GM21381 (cell line): ENCODE data around the gene ECSIT.
A peak's percentile ranks its signal among the peaks of the same experiment; 100 is the strongest.

Source experiments
- ATAC-seq: cut with Tn5 transposase; IDR thresholded peaks from one replicate; pipeline ENCODE4 v1.9.1; 2021; ENCODE audit warnings: mild to moderate bottlenecking, moderate library complexity; ENCODE audit not compliant: unreplicated experiment

The ECSIT gene

DNA sequence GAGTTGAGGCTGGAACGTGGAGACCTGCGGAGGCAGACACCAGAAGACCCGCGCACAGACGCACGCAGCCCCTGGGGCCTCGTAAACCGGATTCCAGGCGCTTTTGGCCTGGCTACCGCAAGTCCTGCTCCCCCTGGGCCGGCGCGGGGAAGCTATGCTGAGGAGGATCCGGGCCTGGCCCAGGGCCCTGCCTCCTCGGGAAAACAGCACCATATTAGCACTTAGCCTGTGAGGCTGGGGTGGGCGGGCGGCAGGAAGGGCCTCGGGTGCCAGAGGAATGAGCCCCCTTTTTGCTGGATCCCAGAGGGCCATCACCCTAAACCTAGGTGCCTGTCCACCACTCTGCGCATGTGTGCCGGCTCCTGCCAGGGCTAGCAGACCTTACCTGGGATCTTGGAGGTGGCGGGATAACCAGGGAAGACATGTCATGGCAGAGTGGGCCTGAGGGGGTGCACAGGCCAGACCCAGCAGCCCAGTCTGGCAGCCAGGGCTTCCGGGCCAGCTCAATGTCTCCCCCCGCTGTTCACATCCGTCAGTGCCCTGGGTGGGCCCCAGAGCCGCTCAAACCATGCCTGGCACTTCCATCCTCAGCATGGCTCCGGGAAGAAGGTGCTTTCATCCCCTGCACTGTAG is 22.8 kb upstream of the ECSIT start:
- no peak for ATAC-seq

DNA sequence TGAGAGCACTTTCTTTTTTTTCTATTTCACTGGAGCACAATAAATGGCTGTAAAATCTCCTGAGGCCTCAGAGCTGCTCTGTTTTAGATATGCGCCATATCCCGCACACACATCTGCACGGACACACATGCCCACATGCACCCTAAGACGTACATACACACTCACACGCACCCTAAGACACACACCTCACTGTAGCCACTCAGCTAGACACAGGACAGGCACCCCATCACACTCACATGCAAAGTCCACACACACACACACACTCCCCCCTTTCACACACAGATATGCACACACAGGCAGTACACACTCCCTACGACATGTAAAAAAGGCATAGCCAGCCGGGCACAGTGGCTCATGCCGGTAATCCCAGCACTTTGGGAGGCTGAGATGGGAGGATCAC is 21.3 kb upstream of the ECSIT start:
- ATAC-seq, result no peak

DNA sequence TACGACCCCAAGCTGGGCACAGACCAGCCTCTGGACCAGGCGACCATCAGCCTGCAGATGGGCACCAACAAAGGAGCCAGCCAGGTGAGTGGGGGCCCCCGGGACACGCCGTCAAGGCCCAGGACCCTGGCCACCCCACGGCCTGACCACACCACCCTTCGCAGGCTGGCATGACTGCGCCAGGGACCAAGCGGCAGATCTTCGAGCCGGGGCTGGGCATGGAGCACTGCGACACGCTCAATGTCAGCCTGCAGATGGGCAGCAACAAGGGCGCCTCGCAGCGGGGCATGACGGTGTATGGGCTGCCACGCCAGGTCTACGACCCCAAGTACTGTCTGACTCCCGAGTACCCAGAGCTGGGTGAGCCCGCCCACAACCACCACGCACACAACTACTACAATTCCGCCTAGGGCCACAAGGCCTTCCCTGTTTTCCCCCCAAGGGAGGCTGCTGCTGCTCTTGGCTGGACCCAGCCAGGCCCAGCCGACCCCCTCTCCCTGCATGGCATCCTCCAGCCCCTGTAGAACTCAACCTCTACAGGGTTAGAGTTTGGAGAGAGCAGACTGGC is 20.5 kb upstream of the ECSIT start:
- no peak for ATAC-seq

DNA sequence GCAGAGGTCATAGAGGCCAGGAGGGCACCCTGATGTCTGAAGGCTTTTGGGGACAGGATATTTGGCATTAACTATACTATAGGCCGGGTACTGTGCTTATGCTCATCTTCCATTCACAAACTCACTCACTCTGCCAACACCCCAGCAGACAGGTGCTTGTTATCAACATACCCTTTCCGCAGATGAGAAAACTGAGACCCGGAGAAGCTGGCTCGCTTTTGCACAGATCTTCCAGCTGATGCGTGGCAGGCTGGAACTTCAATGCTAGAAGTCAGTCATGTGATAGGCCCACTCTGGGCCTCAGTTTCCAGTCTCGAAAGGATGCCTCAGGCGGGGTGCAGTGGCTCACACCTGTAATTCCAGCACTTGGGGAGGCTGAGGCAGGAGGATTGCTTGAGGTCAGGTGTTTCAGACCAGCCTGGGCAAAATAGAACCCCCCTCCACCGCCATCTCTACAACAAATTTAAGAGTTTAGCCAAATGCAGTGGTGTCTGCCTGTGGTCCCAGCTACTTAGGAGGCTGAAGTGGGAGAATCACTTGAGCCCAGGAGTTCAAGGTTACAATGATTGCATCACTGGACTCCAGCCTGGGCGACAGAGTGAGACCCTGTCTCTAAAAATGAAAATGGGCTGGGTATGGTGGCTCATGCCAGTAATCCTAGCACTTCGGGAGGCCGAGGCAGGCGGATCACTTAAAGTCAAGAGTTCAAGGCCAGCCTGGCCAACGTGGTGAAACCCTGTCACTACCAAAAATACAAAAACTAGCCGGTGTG is 19.2 kb upstream of the ECSIT start:
- ATAC-seq, result no peak

DNA sequence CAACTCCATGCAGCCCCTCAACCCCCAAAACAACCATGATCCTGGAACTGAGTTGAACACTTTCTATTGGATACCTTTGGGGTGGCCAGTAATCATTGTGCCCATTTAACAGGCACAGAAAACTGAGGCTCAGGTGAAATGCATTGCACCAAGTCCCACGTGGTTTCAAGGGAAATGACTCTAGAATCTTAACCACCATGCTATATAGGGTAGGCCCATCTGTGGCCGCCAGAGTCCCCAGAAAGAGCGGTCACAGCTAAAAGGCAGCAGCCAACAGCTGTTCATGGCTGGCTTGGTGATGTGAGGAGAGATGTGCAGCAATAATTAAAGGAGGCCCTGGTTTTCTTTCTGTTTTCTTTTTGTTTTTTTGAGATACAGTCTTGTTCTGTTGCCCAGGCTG is 12.3 kb upstream of the ECSIT start:
- no peak for ATAC-seq

DNA sequence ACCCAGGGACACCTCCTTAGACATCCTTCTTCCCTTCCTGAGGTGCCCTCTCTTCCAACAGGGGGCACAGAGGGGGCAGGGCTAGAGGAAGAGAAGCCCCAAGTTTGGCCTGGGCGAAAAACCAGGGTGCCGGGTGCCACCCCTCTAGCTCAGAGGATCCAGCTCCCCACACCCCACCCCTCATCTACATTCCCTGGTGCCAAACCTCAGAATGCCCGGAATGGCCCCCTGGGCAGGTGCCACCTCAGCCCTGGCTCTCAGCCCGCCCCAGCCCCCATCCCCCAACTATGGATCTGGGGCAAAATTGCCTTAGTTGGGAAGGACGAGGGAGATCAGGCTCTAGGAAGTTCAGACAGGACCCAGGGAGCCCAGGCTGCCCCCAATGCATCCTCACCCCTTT is 11.7 kb upstream of the ECSIT start:
- no peak for ATAC-seq

DNA sequence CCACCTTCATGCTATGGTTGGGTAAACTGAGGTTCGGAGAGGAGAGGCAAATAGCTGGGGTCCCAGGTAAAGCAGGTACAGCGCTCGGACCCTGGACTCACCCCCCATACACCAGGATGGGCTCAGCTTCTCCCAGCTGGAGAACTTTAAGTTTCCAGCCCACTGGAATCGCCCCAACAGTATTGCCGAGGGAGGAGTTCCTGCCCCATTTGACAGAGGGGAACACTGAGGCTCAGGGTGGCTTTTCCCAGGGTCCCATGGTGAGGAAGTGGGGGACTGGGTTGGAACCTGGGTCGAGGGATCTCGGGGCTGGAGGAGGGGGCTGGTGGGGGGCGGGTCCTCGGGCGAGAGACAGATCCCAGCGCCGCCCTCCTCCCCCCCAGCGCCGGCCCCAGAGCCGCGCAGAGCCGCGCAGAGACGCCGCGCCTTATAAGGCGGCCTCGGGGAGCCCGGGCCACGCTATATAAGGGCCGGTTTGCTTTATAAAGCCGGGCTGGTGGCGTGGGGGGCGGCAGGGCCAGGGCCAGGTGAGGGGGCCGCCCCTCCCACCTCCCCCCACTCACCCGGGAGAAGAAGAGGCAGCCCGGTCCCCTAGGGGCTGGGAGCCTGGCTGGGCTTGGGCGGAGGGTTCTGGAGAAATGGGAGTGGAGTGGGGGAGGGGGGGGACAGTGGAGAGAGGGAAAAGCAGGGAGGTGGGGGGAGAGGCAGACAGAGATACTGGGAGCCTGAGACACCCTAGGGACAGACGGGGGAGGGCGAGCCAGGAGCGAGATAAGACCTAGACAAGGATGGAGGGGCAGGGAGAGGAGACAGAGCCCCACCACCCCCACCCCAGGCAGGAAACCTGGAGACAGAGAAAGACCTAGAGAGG is 10.8 kb upstream of the ECSIT start:
- ATAC-seq, result no peak

DNA sequence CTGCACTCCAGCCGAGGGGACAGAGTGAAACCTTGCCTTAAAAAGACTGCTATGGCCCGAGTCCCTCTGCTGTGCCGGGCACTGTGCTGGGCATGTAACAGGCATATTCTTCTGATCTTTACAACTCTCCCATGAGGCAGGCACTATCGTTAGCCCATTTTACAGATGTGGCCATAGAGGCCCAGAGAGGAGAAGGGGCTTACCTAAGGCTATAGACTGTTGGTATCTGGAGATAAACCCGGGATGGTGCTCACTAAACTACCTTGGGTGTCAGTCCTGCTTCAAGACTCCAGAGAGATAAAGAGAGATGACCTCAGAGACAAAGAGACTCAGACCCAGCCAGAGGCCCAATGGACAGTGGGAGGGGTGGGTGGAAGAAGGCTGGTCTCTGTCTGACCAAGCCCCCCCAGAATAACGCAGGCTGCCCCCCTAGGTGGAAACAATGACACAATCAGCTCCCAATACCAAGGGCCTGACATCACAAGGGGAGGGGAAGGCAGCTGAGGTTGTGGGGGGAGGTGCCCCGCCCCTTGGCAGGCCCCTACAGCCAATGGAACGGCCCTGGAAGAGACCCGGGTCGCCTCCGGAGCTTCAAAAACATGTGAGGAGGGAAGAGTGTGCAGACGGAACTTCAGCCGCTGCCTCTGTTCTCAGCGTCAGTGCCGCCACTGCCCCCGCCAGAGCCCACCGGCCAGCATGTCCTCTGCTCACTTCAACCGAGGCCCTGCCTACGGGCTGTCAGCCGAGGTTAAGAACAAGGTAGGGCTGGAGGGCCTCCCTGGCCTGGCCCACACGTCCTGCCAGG is 9.5 kb upstream of the ECSIT start, which contains the start of gene CNN1:
Gene CNN1, plus strand, starts transcription at position 620 of the 805 bp plus-strand sequence. Its CDS starts 77 bp downstream, at position 697.
- no peak for ATAC-seq

DNA sequence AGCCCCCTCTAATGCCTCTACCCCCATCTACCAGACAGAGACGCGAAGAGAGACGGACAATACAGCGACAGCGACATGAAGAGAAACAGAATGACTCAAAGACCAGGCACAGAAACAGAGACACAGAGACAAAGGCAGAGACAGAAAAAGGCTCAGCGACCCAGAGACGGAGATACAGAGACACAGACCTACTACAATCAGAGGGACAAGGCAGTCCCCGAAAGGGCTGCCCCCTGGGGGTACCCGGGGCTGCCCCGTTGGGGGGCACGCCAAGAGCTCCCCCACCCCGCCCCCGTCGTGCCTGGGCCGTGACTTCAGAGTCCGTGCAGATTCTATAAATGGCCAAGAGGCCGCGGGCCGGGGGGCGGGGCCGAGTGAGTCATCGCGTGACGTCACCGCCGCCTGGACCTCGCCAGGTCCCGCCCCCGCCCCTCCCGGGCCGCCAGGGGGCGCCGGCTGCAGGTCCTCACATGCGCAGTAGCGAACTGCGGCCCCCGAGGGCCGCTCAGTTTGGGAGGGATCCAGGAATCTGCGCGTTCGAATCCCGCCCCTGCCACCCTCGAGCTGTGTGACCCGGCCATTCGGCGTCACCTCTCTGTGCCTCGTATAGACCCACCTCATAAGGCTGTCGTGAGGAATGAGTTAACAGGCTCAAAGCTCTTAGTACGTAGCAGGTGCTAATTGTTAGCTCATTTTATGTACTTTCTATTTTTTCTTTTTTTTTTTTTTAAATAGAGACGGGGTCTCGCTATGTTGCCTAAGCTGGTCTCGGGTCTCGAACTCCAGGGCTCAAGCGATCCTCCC is 7.1 kb upstream of the ECSIT start:
- peak; percentile 75 for ATAC-seq

DNA sequence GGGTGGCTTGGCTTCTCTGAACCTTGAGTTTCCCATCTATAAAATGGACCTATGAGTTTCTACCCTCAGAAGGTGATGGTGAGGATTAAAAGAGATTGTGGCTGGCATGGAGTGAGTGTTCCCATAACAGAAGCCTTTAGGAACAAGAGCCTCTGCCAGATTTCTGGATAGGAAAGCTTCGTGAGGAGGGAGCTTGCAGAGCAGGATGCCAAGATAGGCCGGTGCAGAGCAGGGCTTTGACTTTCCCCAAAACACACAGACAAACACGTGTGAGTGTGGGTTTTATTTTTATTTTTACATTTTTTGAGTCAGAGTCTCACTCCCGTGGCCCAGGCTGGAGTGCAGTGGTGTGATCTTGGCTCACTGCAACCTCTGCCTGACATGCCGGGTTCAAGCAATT is 6.0 kb upstream of the ECSIT start:
- no peak for ATAC-seq

DNA sequence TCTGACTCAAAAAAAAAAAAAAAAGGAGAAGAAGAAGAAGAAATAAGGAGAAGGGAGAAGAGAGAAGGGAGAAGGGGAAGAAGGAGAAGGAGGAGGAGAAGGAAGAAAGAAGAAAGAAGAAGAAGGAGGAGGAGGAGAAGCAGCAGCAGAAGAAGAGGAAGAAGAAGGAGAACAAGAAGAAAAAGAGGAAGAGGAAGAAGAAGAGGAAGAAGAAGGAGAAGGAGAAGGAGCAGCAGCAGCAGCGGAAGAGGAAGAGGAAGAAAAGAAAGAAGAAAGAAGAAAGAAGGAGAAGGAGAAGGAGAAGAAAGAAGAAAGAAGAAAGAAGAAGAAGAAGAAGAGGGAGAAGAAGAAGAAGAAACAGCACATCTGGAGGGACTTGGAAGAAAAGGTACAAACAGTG is 5.6 kb upstream of the ECSIT start:
- ATAC-seq, result no peak

DNA sequence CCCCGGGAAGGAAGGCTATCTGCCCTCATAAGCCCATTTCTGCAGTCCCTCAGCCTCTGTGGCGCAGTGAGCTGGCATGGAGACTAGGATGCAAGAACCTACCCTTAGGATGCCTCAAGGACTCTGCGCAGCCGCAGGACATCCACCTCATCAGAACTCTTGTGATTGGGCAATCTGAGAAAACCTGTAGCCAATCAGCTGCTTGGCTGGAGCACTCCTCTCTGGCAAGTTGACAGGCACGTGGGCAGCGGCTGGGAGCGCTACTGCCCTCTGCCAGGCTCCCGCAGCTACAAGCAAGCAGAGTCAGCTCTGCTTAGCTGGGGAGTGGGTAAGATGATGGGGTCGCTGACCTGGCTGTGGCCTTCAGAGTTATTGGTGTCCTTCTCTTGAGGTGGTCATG is 1.5 kb upstream of the ECSIT start:
- ATAC-seq, result no peak

DNA sequence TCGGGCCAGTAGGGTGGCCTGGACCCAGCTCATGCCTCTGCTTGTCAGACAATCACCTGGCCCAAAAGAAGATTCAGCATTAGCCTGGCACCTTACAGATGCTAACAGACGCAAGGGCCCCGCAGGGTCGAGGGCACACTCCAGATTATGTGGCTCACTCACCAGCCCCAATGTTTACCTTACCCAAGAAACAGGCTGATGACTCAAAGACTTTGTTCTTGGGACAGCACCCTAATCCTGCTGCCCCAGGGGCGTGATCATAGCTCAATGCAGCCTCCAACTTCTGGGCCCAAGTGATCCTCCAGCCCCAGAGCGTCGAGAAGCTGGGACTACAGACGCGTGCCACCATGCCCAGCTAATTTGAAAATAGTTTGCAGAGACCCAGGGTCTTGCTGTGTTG is 9.8 kb downstream of the ECSIT start:
- no peak for ATAC-seq

DNA sequence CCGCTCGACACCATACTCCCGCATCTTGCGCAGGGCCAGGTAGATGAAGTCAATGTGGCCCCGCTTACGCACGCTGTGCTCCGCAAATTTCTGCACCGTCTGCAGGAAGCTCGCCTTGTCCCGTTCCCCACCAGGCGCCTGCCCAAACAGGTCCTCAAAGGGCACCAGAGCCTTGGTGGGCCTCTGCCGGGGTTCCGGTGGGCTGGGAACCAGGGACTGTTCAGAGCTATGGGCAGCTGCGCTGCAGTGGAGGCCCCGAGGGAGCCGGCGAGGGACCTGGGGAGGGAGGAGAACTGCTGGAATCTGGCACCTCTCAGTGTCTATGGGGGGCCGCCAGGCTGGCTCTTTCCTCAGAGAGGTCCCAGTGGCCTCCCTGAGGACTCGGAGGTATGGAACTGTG is 15.0 kb downstream of the ECSIT start:
- ATAC-seq, result no peak

DNA sequence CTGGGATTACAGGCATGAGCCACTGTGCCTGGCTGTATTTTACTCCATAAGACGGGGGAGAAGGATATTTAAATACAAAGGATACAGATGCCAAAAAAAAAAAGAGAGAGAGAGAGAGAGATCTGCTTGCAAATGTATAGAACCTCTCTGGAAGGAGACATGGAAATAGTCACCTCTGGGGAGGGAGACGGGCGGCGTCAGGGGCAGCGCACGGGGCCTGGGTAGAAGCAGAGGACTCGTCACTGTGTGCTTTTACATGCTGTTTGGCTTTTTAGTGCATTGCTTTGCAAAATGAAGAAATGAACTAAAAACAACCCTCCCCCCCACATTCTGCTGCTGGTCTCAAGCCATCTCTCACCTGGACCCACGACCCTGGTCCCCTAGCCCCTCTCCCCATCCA is 18.5 kb downstream of the ECSIT start:
- ATAC-seq, result no peak

DNA sequence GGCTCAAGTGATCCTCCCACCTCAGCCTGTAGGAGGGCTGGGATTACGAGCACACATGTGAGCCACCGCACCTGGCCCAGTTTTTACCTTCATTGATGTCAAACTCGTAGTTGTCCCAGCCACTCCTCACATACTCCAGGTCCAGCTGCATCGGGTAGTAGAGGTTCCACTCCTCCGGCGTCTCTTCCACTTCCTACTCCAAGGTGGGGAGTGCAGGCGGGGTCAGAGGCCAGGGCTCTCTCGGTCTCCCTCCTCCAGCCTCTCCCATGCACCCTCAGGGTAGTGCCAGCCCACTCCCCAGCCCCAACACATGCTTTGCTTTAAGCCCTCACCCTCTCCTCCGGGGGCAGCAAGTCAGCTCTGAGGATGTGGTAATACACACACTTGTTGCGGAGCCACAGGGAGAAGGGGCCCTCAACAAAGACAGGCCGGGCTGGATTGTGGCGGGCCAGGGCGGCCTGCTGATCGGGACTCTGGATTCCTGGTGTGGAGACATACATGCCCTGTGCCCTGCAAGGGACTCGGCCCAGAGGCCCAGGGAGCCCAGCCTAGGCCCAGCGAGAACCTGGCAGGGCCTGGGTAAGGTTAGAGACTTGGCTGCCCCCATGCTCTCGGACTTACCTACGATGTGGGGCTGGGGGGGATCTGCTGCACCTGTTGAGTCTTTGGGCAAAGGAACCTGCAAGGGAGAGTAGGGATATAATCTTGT is 21.4 kb downstream of the ECSIT start:
- no peak for ATAC-seq

DNA sequence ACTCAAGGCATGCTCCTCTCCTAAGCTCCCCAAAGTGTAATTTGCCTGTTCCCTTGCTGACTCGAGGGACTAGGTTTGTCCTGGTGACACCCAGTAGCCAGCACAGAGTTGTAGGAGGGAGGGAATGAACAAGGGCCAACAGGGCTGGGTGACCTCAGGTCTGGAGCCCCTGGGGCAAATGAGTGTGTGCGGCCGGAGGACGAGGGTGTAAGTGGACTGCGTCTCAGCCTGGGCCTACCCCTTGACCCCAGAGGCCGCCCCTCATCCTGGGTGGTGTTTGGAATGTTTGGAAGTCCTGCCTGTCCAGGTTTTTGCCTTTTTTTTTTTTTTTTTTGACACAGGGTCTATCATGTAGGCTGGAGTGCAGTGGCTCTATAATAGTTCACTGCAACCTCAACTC is 22.0 kb downstream of the ECSIT start:
- no peak for ATAC-seq

DNA sequence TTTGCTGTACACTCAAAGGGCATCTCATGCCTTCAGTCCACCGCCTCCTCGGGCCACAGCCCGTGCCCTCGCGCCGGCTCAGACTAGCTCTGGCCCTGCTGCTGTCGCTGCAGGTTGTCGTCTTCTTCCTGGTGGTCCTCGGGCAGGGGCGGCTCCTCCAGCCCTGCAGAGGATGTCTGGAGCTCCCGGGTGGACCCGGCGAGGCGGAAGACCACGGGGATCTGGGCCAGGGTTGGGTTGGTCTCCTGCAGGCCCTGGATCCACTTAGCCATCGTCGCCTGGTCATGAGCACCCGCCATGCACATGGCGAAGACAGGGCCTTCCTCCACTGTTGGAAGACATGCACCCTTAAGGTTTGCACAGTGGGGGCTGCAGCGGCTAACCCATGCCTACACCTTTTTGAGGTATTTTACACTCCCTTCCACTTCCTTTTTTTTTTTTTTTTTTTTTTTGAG is 22.8 kb downstream of the ECSIT start:
- ATAC-seq, result peak; percentile 25

DNA sequence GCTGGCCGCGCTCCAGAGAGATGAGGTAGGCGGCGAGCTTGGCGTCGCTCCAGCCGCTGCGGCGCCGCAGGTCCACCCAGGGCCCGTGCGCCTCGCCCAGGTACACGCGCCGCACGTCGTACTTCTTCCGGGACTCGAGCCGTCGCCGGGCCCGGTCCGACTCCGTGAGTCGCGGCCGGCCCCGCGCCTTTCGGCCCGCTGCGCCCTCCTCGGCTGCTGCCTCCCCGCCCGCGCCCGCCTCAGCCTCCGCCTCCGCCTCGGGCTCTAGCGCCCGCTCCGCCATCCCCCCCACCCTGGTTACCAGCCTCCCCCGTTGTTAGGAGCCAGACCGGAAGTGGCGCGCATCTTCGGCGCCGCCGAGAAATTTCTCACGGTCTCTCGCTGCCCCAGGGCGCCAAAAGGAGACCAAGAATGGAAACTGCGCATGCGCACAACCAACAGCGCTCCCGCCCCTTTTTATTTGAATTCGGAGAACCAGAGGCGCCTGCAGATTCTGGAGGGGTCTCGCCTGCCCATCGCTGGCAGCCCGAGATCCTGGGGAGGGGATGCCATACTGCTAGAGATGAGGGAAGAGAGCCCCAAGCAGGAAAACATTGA is 23.3 kb downstream of the ECSIT start, which contains the start of gene ZNF653:
Gene ZNF653, minus strand, starts transcription at position 336 of the 597 bp plus-strand sequence. Its CDS starts 53 bp downstream, at position 283.
- ATAC-seq, result peak; percentile 55
